Vagina (tissue), 2 donors: ENCODE results near the gene SEMA4C. TPM values are rescaled to one million over a fixed set of nuclear protein-coding genes. Genes with fewer than 3 reads are reported as not detected.

ENCODE experiments used
- DNase-seq, 2 donors: peaks; one replicate each; pipeline ENCODE4 v3.0.0-alpha.2; 2017; ENCODE audit errors: extremely low spot score in 2 of 2
- H3K27ac ChIP-seq: fragments of 200-600 bp; sonication (generic); one replicate; pipeline ENCODE4 v1.5.1; 2019
- H3K27me3 ChIP-seq: fragments of 200-600 bp; sonication (generic); one replicate; pipeline ENCODE4 v1.5.1; 2019
- H3K36me3 ChIP-seq, 2 donors: fragments of 200-600 bp; sonication (generic); one replicate each; pipeline ENCODE4 v1.5.1; 2017 to 2019
- H3K4me1 ChIP-seq: fragments of 200-600 bp; sonication (generic); one replicate; pipeline ENCODE4 v1.5.1; 2019
- H3K4me3 ChIP-seq, 2 donors: fragments of 200-600 bp; sonication (generic); 1 replicate in 1 of 2; 2 replicates in 1 of 2; pipeline ENCODE4 v1.5.1; 2016 to 2019
- H3K9me3 ChIP-seq: fragments of 200-600 bp; sonication (generic); one replicate; pipeline ENCODE4 v1.5.1; 2019
- POLR2A ChIP-seq, 2 donors: fragments of 450-650 bp; IDR thresholded peaks; one replicate each; pipeline ENCODE4 v1.6.1; 2017; ENCODE audit warnings: antibody characterized with exemption in 2 of 2, mild to moderate bottlenecking in 2 of 2, moderate library complexity in 2 of 2
- POLR2AphosphoS5 ChIP-seq, 2 donors: sonication (generic); formaldehyde crosslinking; IDR thresholded peaks; one replicate each; pipeline ENCODE4 v1.9.0; 2017; ENCODE audit warnings: antibody characterized with exemption in 2 of 2, mild to moderate bottlenecking in 2 of 2, low read depth in 1 of 2; ENCODE audit not compliant: insufficient read depth in 1 of 2
- intact Hi-C: fragments of 100-400 bp; cut with DNase I; formaldehyde crosslinking; loops from one replicate; pipeline ENCODE4 v1.15.1; 2023
- total RNA-seq: library from RNA; depleted of rRNA; stranded (reverse); fragments of >200 nt; gene quantifications from one replicate; pipeline ENCODE4 v1.2.3, GENCODE V29; 2016
- TF ChIP-seq, protein P1 (sequence below), 3 experiments: fragments of 450-650 bp in 2 of 3; fragments of 200-600 bp in 1 of 3; sonication (generic) in 1 of 3; IDR thresholded peaks; one replicate each; pipeline ENCODE4 v1.5.1; 2017 to 2019; ENCODE audit warnings: antibody characterized with exemption in 3 of 3, mild to moderate bottlenecking in 2 of 3, moderate library complexity in 2 of 3

SEMA4C gene
- total RNA-seq, 1 donor from 2014 or later: 60.6 TPM

DNA sequence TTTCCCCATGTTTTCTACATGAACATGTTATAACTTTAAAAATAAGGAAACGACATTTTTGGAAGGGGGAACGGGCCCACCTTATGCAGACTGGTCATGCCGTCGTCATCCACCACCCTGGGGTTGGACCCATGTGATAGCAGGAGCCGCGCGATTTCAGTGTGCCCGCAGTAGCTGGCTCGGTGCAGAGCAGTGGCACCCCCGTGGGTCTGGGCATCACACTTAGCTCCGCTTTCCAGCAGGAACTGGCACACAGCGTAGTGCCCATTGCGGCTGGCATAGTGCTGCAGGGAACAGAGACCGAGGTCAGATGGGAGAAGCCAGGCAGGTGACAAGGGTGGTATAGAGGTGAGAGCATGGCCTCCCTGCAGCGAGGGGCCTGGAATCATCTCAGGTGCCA, 16.6 kb downstream of the SEMA4C start:
- intact Hi-C loops: loop anchor here (10.0 kb wide), 1 partner anchor 219 kb away; the partner anchor contains the start of gene KANSL3
- Histone ChIP-seq H3K4me3 (no peak overlapping the region), H3K36me3 (peaks cover 0 to 55% of the 10 kb centered on the region in 2 donors), H3K27ac (no peak overlapping the region), H3K27me3 (no peaks in the 10 kb centered on the region), H3K9me3 (no peaks in the 10 kb centered on the region), H3K4me1 (peaks cover 22% of the 10 kb centered on the region)
- TF ChIP-seq, protein P1, sequence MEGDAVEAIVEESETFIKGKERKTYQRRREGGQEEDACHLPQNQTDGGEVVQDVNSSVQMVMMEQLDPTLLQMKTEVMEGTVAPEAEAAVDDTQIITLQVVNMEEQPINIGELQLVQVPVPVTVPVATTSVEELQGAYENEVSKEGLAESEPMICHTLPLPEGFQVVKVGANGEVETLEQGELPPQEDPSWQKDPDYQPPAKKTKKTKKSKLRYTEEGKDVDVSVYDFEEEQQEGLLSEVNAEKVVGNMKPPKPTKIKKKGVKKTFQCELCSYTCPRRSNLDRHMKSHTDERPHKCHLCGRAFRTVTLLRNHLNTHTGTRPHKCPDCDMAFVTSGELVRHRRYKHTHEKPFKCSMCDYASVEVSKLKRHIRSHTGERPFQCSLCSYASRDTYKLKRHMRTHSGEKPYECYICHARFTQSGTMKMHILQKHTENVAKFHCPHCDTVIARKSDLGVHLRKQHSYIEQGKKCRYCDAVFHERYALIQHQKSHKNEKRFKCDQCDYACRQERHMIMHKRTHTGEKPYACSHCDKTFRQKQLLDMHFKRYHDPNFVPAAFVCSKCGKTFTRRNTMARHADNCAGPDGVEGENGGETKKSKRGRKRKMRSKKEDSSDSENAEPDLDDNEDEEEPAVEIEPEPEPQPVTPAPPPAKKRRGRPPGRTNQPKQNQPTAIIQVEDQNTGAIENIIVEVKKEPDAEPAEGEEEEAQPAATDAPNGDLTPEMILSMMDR (IDR thresholded peaks at IDR 0.05): no peak
- no peak for TF ChIP-seq POLR2A (IDR thresholded peaks at IDR 0.05)
- no peak for TF ChIP-seq POLR2AphosphoS5 (IDR thresholded peaks at IDR 0.05; ENCODE audit: insufficient read depth in 1 of 2, low read depth in 1 of 2)
- DNase-seq: no peak

- TF ChIP-seq POLR2AphosphoS5 (IDR thresholded peaks at IDR 0.05; ENCODE audit: insufficient read depth in 1 of 2, low read depth in 1 of 2) (no peak), POLR2A (IDR thresholded peaks at IDR 0.05) (no peak)
- TF ChIP-seq, protein P1 (IDR thresholded peaks at IDR 0.05): no peak
- Histone ChIP-seq H3K36me3 (peaks cover 0 to 62% of the 10 kb centered on the region in 2 donors), H3K4me3 (no peak overlapping the region), H3K9me3 (no peaks in the 10 kb centered on the region), H3K27me3 (no peaks in the 10 kb centered on the region), H3K27ac (no peak overlapping the region), H3K4me1 (peaks cover 22% of the 10 kb centered on the region)
- no peak for DNase-seq
- intact Hi-C loops: loop anchor here (10.0 kb wide), 1 partner anchor 218 kb away; the partner anchor contains the start of gene KANSL3
Measured at GRCh38 chr2:96852667-96853066, 17.2 kb downstream of the SEMA4C start.

GRCh38 chr2:96848264-96848663, 21.6 kb downstream of the SEMA4C start:
- H3K4me3 ChIP-seq: no peak overlapping the region
- H3K9me3 ChIP-seq: no peaks in the 10 kb centered on the region
- H3K4me1 ChIP-seq: no peaks in the 10 kb centered on the region
- peaks cover 0 to 51% of the 10 kb centered on the region in 2 donors for H3K36me3 ChIP-seq
- intact Hi-C loops: no loop called here
- H3K27ac ChIP-seq: no peak overlapping the region
- no peak for DNase-seq
- TF ChIP-seq POLR2AphosphoS5 (IDR thresholded peaks at IDR 0.05; ENCODE audit: insufficient read depth in 1 of 2, low read depth in 1 of 2): no peak
- TF ChIP-seq, protein P1 (IDR thresholded peaks at IDR 0.05): no peak
- no peak for TF ChIP-seq POLR2A (IDR thresholded peaks at IDR 0.05)
- no peaks in the 10 kb centered on the region for H3K27me3 ChIP-seq

- H3K36me3 ChIP-seq: peaks cover 0 to 44% of the 10 kb centered on the region in 2 donors
- intact Hi-C loops: no loop called here
Measured at GRCh38 chr2:96847586-96847985, 22.3 kb downstream of the SEMA4C start.

DNA sequence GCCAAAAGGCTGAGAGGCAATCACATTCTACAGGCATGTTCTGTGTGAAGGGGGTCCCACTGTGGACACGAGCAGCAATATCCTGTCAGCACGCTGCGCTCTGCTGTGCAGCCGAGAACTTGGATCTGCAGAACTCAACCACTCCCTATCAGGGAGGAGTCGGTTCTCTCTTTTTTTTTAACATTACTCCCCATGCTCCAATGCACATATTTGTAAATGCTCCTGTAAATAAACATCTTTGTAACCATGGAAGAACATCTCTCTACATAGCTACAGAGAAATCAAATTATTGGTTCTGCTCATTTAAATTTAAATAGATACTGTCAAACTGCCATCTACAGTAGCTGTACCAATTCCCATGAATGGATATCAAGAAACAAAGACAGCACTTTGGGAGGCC, 23.1 kb downstream of the SEMA4C start:
- no peak for TF ChIP-seq POLR2A (IDR thresholded peaks at IDR 0.05)
- TF ChIP-seq, protein P1 (IDR thresholded peaks at IDR 0.05): no peak
- TF ChIP-seq POLR2AphosphoS5 (IDR thresholded peaks at IDR 0.05; ENCODE audit: insufficient read depth in 1 of 2, low read depth in 1 of 2): no peak
- H3K9me3 ChIP-seq: no peaks in the 10 kb centered on the region
- DNase-seq: no peak
- H3K36me3 ChIP-seq: peaks cover 0 to 40% of the 10 kb centered on the region in 2 donors
- H3K27ac ChIP-seq: no peak overlapping the region
- intact Hi-C loops: no loop called here
- H3K27me3 ChIP-seq: no peaks in the 10 kb centered on the region
- no peaks in the 10 kb centered on the region for H3K4me1 ChIP-seq
- H3K4me3 ChIP-seq: no peak overlapping the region

More at GRCh38 chr2:96847586-96847985, 22.3 kb downstream of the SEMA4C start:
- no peak overlapping the region for H3K27ac ChIP-seq
- H3K27me3 ChIP-seq: no peaks in the 10 kb centered on the region
- no peak overlapping the region for H3K4me3 ChIP-seq
- DNase-seq: no peak
- no peaks in the 10 kb centered on the region for H3K9me3 ChIP-seq
- H3K4me1 ChIP-seq: no peaks in the 10 kb centered on the region
- TF ChIP-seq, protein P1 (IDR thresholded peaks at IDR 0.05): no peak
- TF ChIP-seq POLR2A (IDR thresholded peaks at IDR 0.05) (no peak), POLR2AphosphoS5 (IDR thresholded peaks at IDR 0.05; ENCODE audit: insufficient read depth in 1 of 2, low read depth in 1 of 2) (no peak)
